ENCODE data around the gene NRTN. TPM values are rescaled to one million over a fixed set of nuclear protein-coding genes. Genes with fewer than 3 reads are reported as not detected.
A peak's percentile ranks its signal among the peaks of the same experiment; 100 is the strongest.

NRTN gene
- total and polyA plus RNA-seq, 2 of the 13 experiments (the other 11 are each of a cell fraction or from before 2014, with no cell fraction given): 4.1 to 5.3 TPM

DNA sequence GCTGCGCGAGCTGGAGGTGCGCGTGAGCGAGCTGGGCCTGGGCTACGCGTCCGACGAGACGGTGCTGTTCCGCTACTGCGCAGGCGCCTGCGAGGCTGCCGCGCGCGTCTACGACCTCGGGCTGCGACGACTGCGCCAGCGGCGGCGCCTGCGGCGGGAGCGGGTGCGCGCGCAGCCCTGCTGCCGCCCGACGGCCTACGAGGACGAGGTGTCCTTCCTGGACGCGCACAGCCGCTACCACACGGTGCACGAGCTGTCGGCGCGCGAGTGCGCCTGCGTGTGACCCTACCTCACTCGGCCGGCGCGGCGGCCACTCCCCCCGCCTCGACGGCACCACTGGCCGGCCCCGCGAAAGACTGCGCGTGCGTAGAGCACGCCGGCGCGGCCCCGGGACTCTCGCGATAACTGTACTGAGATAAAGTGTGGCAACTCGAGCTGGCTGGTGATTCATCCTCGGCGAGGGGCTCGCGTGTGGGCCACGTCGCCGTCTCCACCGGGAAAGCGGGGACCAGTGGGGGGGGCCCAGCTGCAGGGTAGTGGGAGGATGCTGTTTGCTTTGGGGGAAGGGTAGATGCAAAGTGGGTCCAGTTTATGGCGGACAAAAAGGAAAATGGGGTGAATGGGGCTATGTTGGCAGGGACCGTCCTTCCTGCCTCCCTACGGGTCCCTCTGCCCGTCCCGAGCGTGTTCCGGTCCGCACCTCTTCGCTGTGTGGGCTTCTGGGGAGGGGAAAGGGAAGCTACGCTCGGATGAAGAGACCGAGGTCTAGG, 23.2 kb downstream of the NRTN start (continued):
- no peak for TF ChIP-seq PCBP2 (optimal IDR thresholded peaks at IDR 0.05; ENCODE audit: low read depth, low read length, poor library complexity, severe bottlenecking)
- TF ChIP-seq ZNF777 (CRISPR knock-in tag; IDR thresholded peaks at IDR 0.05): peak; percentile 100
- TF ChIP-seq EEA1 (CRISPR knock-in tag; IDR thresholded peaks at IDR 0.05; ENCODE audit: borderline replicate concordance): peak; percentile 58; the same call in 1 of the 2 replicates
- TF ChIP-seq ZNF841 (CRISPR knock-in tag; IDR thresholded peaks at IDR 0.05; ENCODE audit: borderline replicate concordance): peak; percentile 53; the same call in 1 of the 2 replicates
- TF ChIP-seq, protein P1, sequence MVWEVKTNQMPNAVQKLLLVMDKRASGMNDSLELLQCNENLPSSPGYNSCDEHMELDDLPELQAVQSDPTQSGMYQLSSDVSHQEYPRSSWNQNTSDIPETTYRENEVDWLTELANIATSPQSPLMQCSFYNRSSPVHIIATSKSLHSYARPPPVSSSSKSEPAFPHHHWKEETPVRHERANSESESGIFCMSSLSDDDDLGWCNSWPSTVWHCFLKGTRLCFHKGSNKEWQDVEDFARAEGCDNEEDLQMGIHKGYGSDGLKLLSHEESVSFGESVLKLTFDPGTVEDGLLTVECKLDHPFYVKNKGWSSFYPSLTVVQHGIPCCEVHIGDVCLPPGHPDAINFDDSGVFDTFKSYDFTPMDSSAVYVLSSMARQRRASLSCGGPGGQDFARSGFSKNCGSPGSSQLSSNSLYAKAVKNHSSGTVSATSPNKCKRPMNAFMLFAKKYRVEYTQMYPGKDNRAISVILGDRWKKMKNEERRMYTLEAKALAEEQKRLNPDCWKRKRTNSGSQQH (CRISPR knock-in tag; IDR thresholded peaks at IDR 0.05; ENCODE audit: low read depth): no peak
- 0 out of 2 replicates have a peak, but pooled peaks have one; percentile 21 for TF ChIP-seq PPARG (CRISPR knock-in tag; conservative IDR thresholded peaks at IDR 0.05)
- no peak for TF ChIP-seq NFE2 (CRISPR knock-in tag; IDR thresholded peaks at IDR 0.05)
- peak; percentile 92 for TF ChIP-seq ZNF781 (CRISPR knock-in tag; IDR thresholded peaks at IDR 0.05; ENCODE audit: borderline replicate concordance, not compliant biosample characterization)
- TF ChIP-seq, protein P2, sequence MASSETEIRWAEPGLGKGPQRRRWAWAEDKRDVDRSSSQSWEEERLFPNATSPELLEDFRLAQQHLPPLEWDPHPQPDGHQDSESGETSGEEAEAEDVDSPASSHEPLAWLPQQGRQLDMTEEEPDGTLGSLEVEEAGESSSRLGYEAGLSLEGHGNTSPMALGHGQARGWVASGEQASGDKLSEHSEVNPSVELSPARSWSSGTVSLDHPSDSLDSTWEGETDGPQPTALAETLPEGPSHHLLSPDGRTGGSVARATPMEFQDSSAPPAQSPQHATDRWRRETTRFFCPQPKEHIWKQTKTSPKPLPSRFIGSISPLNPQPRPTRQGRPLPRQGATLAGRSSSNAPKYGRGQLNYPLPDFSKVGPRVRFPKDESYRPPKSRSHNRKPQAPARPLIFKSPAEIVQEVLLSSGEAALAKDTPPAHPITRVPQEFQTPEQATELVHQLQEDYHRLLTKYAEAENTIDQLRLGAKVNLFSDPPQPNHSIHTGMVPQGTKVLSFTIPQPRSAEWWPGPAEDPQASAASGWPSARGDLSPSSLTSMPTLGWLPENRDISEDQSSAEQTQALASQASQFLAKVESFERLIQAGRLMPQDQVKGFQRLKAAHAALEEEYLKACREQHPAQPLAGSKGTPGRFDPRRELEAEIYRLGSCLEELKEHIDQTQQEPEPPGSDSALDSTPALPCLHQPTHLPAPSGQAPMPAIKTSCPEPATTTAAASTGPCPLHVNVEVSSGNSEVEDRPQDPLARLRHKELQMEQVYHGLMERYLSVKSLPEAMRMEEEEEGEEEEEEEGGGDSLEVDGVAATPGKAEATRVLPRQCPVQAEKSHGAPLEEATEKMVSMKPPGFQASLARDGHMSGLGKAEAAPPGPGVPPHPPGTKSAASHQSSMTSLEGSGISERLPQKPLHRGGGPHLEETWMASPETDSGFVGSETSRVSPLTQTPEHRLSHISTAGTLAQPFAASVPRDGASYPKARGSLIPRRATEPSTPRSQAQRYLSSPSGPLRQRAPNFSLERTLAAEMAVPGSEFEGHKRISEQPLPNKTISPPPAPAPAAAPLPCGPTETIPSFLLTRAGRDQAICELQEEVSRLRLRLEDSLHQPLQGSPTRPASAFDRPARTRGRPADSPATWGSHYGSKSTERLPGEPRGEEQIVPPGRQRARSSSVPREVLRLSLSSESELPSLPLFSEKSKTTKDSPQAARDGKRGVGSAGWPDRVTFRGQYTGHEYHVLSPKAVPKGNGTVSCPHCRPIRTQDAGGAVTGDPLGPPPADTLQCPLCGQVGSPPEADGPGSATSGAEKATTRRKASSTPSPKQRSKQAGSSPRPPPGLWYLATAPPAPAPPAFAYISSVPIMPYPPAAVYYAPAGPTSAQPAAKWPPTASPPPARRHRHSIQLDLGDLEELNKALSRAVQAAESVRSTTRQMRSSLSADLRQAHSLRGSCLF (CRISPR knock-in tag; IDR thresholded peaks at IDR 0.05; ENCODE audit: borderline replicate concordance): no peak
- TF ChIP-seq BRD4 (CRISPR knock-in tag; IDR thresholded peaks at IDR 0.05): no peak
- no peak for TF ChIP-seq BRCA1 (CRISPR knock-in tag; IDR thresholded peaks at IDR 0.05)
- TF ChIP-seq HNRNPUL1 (IDR thresholded peaks at IDR 0.05; ENCODE audit: low read depth, low read length): 0 out of 2 replicates have a peak, but pooled peaks have one; percentile 47
- TF ChIP-seq PRMT3 (CRISPR knock-in tag; IDR thresholded peaks at IDR 0.05; ENCODE audit: borderline replicate concordance, low read depth): peak; percentile 90
- peak; percentile 99 for TF ChIP-seq HNRNPLL (IDR thresholded peaks at IDR 0.05; ENCODE audit: low read depth, low read length, poor library complexity, severe bottlenecking)
- no peak; the same call in 1 of the 2 replicates for TF ChIP-seq ZNF460 (CRISPR knock-in tag; IDR thresholded peaks at IDR 0.05; ENCODE audit: borderline replicate concordance)
- TF ChIP-seq ZNF878 (CRISPR knock-in tag; IDR thresholded peaks at IDR 0.05): no peak; the same call in 1 of the 2 replicates
- peak; percentile 30; the same call in 1 of the 2 replicates for TF ChIP-seq ZNF292 (CRISPR knock-in tag; IDR thresholded peaks at IDR 0.05; ENCODE audit: borderline replicate concordance, low read depth)
- no peak for TF ChIP-seq RELA (CRISPR knock-in tag; IDR thresholded peaks at IDR 0.05)
- no peak for TF ChIP-seq ZNF10 (CRISPR knock-in tag; IDR thresholded peaks at IDR 0.05; ENCODE audit: borderline replicate concordance, low read depth)
- peak; percentile 96 for TF ChIP-seq HNRNPK (IDR thresholded peaks at IDR 0.05; ENCODE audit: low read depth, low read length, poor library complexity, severe bottlenecking)
- peak; percentile 70 for TF ChIP-seq TEAD3 (CRISPR knock-in tag; optimal IDR thresholded peaks at IDR 0.05; ENCODE audit: borderline replicate concordance)
- TF ChIP-seq SNAPC2 (CRISPR knock-in tag; IDR thresholded peaks at IDR 0.05): peak; percentile 86
- TF ChIP-seq, protein P3, sequence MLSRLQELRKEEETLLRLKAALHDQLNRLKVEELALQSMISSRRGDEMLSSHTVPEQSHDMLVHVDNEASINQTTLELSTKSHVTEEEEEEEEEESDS (CRISPR knock-in tag; IDR thresholded peaks at IDR 0.05; ENCODE audit: borderline replicate concordance): peak; percentile 91; the same call in 1 of the 2 replicates
